GM19463 (cell line): Measurements from ENCODE around the gene KLHL8.

ENCODE experiments used
- ATAC-seq: cut with Tn5 transposase; IDR thresholded peaks from one replicate; pipeline ENCODE4 v1.9.1; 2021; ENCODE audit warnings: mild to moderate bottlenecking, moderate library complexity; ENCODE audit not compliant: unreplicated experiment

Gene KLHL8

GRCh38 chr4:87220094-87220822 is at the start of gene KLHL8:
Gene KLHL8 (minus strand): TSS chr4:87220618. CDS start chr4:87195539, 25,079 bp downstream.
- peak; percentile 87 for ATAC-seq

DNA sequence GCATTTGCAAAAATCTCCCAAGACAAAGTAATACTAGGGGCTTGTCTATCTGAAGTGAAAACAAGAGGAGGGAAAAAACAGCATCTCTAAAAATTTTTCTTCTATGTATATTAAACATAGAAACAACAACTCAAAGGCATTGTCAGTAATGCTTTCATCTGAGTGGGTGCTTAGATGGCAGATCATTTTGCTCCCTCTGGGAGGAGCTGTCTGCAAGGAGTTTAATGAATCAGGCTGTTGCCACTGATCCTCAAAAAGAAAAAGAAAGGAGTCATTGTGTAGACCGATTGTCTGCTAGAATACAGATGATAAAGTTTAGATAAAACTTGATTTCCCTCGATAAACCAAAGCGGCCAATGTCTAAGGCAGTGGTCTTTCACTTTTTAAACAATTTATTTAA is 49.7 kb upstream of the KLHL8 start:
- ATAC-seq: no peak

DNA sequence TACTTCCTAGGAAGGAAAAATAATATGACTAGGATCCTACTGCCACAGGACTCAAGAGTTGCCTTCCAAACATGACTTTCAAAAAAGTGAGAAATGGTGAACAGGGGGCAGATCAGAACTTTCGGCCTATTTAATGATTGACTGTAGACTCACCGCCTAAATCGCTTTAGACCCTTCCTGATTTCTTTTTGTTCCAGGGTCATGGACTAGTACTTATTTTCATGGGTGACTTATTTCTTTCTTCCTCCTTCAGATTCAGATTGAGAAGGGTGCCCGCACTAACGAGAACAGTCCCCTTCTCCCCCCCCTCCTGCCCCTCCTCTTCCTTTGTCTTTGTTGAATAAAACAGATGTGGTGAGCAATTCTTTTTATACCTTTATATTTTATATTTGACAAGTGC is 48.0 kb upstream of the KLHL8 start:
- ATAC-seq: no peak

DNA sequence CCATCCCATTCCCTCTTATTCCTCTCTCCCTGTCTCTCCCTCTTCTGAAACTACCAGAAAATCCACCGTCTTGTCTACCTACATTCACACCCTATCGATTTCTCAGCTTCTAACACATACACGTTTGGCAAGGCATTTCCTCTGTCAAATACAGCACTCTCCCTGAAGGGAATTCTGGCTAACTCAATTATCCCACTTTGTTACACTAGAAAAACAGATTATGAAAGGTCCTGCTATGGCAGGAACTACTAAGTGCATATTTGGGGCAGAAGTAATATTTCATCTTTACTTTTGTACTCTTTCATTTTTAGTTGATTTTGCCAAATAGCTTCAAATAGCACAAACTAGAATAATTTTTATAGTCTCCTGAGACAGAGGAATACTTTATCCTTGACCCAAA is 46.6 kb upstream of the KLHL8 start:
- no peak for ATAC-seq

DNA sequence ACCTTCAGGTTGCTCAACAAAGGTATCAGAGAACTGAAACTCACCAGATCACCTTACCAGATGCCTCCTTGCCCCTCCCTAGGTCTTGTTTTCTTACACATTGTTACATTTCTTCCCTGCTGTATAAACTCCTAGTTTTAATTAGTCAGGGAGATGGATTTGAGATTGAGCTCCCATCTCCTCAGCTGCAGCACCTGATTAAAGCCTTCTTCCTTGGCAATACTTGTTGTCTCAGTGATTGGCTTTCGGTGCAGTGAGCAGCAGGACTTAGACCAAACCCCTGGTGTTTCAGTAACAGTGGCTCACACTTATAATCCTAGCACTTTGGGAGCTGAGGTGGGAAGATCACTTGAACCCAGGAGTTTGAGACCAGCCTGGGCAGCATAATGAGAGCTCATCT is 42.5 kb upstream of the KLHL8 start:
- ATAC-seq: no peak

GRCh38 chr4:87260477-87260876 is 40.1 kb upstream of the KLHL8 start:
- no peak for ATAC-seq

DNA sequence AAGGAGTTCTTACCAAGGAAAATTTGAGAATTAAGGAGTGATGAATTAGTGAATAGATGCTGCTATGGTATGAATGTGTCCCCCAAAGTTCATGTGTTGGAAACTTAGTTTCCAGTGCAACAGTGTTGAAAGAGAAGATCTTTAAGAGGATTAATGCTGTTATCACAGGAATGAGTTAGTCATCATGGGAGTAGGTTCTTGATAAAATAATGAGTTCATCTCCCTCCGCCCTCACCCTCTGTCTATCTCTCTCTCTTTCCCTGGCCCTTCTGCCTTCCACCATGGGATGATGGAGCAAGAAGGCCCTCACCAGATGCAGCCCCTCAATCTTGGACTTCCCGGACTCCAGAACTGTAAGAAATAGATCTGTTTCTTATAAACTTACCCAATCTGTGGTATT is 38.3 kb upstream of the KLHL8 start:
- ATAC-seq: no peak

DNA sequence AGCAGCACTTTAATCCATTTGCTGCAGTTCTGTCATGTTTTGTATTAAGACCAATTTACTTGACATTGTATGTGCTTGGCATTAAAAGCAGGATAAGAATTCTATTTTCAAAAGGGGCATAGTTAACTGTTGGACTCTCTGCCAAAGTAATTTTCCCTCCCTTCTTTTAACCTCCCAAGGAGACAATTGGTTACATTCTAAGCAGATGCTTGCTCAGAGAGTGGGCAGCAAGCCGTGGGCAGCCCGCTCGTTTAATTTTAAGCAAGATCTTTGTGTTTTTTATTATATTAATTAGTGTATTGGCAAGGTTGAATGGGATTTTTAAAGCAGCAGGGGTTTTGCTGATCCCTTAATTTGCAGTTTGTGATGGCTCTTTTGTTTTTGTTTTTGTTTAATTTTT is 37.1 kb upstream of the KLHL8 start:
- no peak for ATAC-seq

DNA sequence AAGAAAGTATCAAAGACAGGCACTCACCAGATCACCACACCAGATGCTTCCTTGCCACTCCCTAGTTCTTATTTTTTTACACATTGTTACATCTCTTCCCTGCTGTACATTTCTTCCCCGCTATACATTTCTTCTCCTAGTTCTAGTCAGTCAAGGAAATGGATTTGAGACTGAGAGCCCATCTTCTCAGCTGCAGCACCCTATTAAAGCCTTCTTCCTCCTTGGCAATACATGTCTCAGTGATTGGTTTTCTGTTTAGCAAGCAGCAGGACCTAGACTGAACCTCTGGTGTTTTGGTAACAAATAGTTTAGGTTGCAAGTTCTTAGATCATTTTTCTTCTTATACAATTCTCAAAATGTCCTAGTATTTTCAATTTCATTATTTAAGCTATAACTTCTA is 35.3 kb upstream of the KLHL8 start:
- ATAC-seq: no peak

GRCh38 chr4:87251106-87251505 is 30.7 kb upstream of the KLHL8 start:
- ATAC-seq: no peak

DNA sequence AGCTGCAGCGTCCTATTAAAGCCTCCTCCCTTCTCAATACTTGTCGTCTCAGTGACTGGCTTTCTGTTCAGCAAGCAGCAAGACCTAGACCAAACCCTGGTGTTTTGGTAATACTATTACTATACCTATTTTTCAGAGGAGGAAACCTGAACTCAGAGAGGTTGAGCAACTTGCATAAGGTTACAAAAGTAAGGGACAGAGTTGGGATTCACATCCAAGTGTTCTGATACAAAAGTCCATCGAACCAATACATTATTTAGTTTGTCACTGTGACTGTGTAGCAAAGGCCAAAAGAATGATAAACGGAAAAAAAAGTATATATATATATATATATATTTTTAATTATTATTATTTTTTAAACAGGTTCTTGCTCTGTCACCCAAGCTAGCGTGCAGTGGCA is 29.9 kb upstream of the KLHL8 start:
- ATAC-seq: no peak

GRCh38 chr4:87249332-87250019 is 29.1 kb upstream of the KLHL8 start:
- ATAC-seq: no peak

- no peak for ATAC-seq
Measured at GRCh38 chr4:87243426-87244053, 23.1 kb upstream of the KLHL8 start.

GRCh38 chr4:87241336-87241735 is 20.9 kb upstream of the KLHL8 start:
- no peak for ATAC-seq

DNA sequence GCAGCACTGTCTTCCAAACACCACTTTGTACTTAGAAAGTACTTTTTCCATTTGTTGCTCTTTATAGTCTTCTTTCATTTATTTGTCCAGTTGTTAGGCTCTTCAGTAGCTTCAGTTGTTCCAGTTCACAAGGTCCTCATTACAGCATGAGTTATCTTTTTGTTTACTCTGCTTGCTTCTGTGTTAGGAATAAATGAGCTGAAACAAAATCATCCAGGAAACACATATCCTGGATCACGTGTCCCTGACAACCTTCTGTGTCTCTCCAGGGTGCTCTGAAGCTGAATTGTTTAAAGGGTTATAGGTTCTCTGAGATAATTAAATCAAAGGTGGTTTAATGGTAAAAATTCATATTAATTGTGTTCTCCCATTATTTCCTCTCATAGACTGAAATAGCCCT is 19.9 kb upstream of the KLHL8 start:
- ATAC-seq: no peak

- no peak for ATAC-seq
Measured at GRCh38 chr4:87239821-87240220, 19.4 kb upstream of the KLHL8 start.

- no peak for ATAC-seq
Measured at GRCh38 chr4:87239194-87239593, 18.8 kb upstream of the KLHL8 start.

DNA sequence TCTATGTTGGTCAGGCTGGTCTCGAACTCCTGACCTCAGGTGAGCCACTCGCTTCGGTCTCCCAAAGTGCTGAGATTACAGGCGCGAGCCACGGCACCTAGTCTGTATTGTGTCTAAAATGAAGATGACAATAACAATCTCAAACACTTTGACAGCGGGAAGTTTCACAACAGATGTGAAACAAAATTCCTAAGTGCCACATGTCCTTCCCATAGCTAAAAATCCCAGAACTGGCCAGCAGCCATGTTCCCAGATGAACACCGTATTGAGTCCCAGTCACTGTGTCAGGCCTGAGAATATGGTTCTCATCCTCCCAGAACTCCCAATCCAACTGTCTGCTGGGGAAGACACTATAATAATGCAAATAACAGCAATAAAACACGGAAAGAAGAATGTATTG is 16.4 kb upstream of the KLHL8 start:
- no peak for ATAC-seq

GRCh38 chr4:87235020-87235671 is 14.7 kb upstream of the KLHL8 start:
- no peak for ATAC-seq

- ATAC-seq: no peak
Measured at GRCh38 chr4:87232216-87232615, 11.8 kb upstream of the KLHL8 start.

- ATAC-seq: no peak
Measured at GRCh38 chr4:87230806-87231205, 10.4 kb upstream of the KLHL8 start.

DNA sequence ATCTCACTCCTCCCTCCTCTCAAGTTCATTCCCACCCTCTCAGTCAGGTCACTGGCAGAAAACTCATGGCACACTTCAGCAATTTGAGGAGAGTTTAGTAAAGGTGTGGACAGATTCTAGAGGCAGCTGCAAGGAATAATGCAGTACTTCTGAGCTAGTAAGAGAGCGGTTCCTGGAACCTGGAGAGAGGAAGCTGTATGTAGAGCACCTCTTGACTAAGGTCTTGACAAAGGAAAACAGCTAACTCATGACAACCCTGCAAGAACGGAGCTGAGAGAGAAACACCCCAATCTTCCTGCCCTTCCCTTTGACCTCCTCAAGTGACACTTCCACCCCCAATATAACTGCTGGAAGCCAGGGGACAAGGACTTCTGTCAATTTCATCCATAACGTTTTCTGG is 9.6 kb upstream of the KLHL8 start:
- ATAC-seq: no peak
